HG03159 (cell line): Measurements from ENCODE around the gene PLCB3.

Source experiments
- ATAC-seq: cut with Tn5 transposase; IDR thresholded peaks from one replicate; pipeline ENCODE4 v1.9.1; 2021; ENCODE audit warnings: mild to moderate bottlenecking, moderate library complexity; ENCODE audit not compliant: unreplicated experiment

Gene PLCB3

GRCh38 chr11:64265176-64266160, 14.1 kb downstream of the PLCB3 start:
- no peak for ATAC-seq

GRCh38 chr11:64266339-64266738, 15.0 kb downstream of the PLCB3 start:
- ATAC-seq, result no peak

- no peak for ATAC-seq
Measured at GRCh38 chr11:64267207-64267945, 16.0 kb downstream of the PLCB3 start.

GRCh38 chr11:64268025-64268892, 16.9 kb downstream of the PLCB3 start:
- no peak for ATAC-seq

- peak; percentile 18 for ATAC-seq
Measured at GRCh38 chr11:64268893-64269539, 17.7 kb downstream of the PLCB3 start.

GRCh38 chr11:64269540-64270220, 18.4 kb downstream of the PLCB3 start:
- peak; percentile 50 for ATAC-seq

- no peak for ATAC-seq
Measured at GRCh38 chr11:64275031-64275800, 23.9 kb downstream of the PLCB3 start.

- no peak for ATAC-seq
Measured at GRCh38 chr11:64275841-64276240, 24.5 kb downstream of the PLCB3 start.

- no peak for ATAC-seq
Measured at GRCh38 chr11:64276653-64277431, 25.5 kb downstream of the PLCB3 start.

GRCh38 chr11:64278576-64279190, 27.4 kb downstream of the PLCB3 start:
- no peak for ATAC-seq

GRCh38 chr11:64281957-64282770, 30.8 kb downstream of the PLCB3 start:
- ATAC-seq, result no peak

- ATAC-seq, result no peak
Measured at GRCh38 chr11:64283092-64283491, 31.8 kb downstream of the PLCB3 start.

- ATAC-seq, result peak; percentile 74
Measured at GRCh38 chr11:64284048-64284961, 33.0 kb downstream of the PLCB3 start, which contains the start of gene BAD. Gene BAD, minus strand, starts transcription at chr11:64284665. Its CDS starts 297 bp downstream, at chr11:64284368.

GRCh38 chr11:64284962-64285884, 33.9 kb downstream of the PLCB3 start, which contains the start of gene GPR137:
Gene GPR137, plus strand, starts transcription at chr11:64285848. Its CDS starts 677 bp downstream, at chr11:64286525.
- ATAC-seq, result peak; percentile 59
